A673 (cell line): ENCODE results near the gene MGAT4A. TPM values are rescaled to one million over a fixed set of nuclear protein-coding genes. Genes with fewer than 3 reads are reported as not detected.

Experiments used
- BruUV-seq: library from RNA; stranded (reverse); fragments of 400-500 nt; replicated peaks from 2 replicates; lab custom pipeline; 2021; lab: Mats Ljungman, UMichigan
- CTCF ChIA-PET: fragments of 300-600 bp; sonication (Branson Sonifier 250); formaldehyde crosslinking; loops from one replicate; lab custom pipeline; 2022; ENCODE audit warnings: antibody characterized with exemption; lab: Charles Lee
- POLR2A ChIA-PET: fragments of 300-600 bp; sonication (Branson Sonifier 250); formaldehyde crosslinking; loops from one replicate; lab custom pipeline; 2022; ENCODE audit warnings: antibody characterized with exemption; ENCODE audit not compliant: low non-redundant PET; lab: Charles Lee
- DNase-seq: peaks from one replicate; pipeline ENCODE4 v3.0.0-alpha.2; 2015; ENCODE audit warnings: low spot score
- H3K27ac ChIP-seq: fragments of 200-600 bp; sonication (generic); 2 replicates; pipeline ENCODE4 v1.5.1; 2016; ENCODE audit warnings: mixed run types, low read depth, mild to moderate bottlenecking, mixed read lengths, antibody characterized with exemption, low read length; ENCODE audit not compliant: poor library complexity, severe bottlenecking
- H3K27me3 ChIP-seq: fragments of 200-600 bp; sonication (generic); replicated peaks from 2 replicates; pipeline ENCODE4 v1.6.1; 2017; ENCODE audit warnings: mixed run types, low read depth, mild to moderate bottlenecking, mixed read lengths, antibody characterized with exemption, low read length; ENCODE audit not compliant: insufficient read depth, poor library complexity
- H3K36me3 ChIP-seq: fragments of 200-600 bp; sonication (generic); 2 replicates; pipeline ENCODE4 v1.6.1; 2016; ENCODE audit warnings: mixed run types, mild to moderate bottlenecking, mixed read lengths, antibody characterized with exemption, low read length; ENCODE audit not compliant: insufficient read depth, poor library complexity, severe bottlenecking
- H3K4me1 ChIP-seq: fragments of 200-600 bp; sonication (generic); 2 replicates; pipeline ENCODE4 v1.6.1; 2017; ENCODE audit warnings: mixed run types, mild to moderate bottlenecking, mixed read lengths, antibody characterized with exemption, low read length; ENCODE audit not compliant: insufficient read depth, poor library complexity, severe bottlenecking
- H3K4me3 ChIP-seq: fragments of 200-600 bp; sonication (generic); 2 replicates; pipeline ENCODE4 v1.5.1; 2016; ENCODE audit warnings: low read depth, mixed run types, mild to moderate bottlenecking, mixed read lengths, low read length; ENCODE audit not compliant: poor library complexity, severe bottlenecking
- H3K9me3 ChIP-seq: fragments of 200-600 bp; sonication (generic); 2 replicates; pipeline ENCODE4 v1.6.1; 2016; ENCODE audit warnings: mixed run types, low read depth, mild to moderate bottlenecking, mixed read lengths, antibody characterized with exemption, low read length; ENCODE audit not compliant: poor library complexity, severe bottlenecking
- EZH2 ChIP-seq: fragments of 200-600 bp; sonication (generic); IDR thresholded peaks from 2 replicates; pipeline ENCODE4 v1.6.1; 2017; ENCODE audit warnings: borderline replicate concordance, low read depth, mild to moderate bottlenecking, mixed read lengths, antibody characterized with exemption, low read length; ENCODE audit not compliant: poor library complexity, severe bottlenecking
- intact Hi-C: fragments of 100-400 bp; cut with micrococcal nuclease; formaldehyde crosslinking; loops from one replicate; pipeline ENCODE4 v1.10.0; 2022; ENCODE audit not compliant: unreplicated experiment
- total RNA-seq: library from RNA; stranded (reverse); gene quantifications from 2 replicates; pipeline ENCODE4 v1.2.3, GENCODE V29; 2021
- TF ChIP-seq, protein P1 (sequence below): fragments of 300-800, 200-600 bp; sonication (generic); conservative IDR thresholded peaks from 2 replicates; pipeline ENCODE4 v1.5.1; 2017; ENCODE audit warnings: low read depth, mild to moderate bottlenecking, antibody characterized with exemption, low read length, moderate library complexity, mixed read lengths

MGAT4A gene
- total RNA-seq, 1 experiment from 2014 or later, result 0.09 TPM

DNA sequence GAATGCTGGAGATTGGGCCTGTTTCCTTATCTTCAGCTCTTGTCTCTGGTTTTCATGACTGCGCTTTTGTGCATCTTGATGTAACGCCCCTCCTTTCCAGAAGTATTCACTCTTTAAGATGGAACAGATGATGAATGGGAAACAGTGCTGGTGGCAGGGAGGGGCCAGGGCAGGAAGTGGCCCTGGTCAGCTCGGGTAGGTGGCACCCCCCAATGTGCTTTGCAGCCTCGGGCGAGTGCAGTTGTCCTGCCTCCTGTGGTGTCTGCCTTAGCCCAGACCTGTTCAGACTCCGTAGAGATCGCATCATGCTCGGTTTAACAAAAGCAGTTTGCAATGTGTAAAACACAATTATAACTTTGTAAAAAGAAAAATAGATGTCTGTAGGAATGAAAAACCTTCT is 17.0 kb upstream of the MGAT4A start:
- DNase-seq, result no peak
- H3K27me3 ChIP-seq, result no peaks in the 10 kb centered on the region
- intact Hi-C loops, result no loop called here
- no peaks in the 10 kb centered on the region for H3K9me3 ChIP-seq
- no peak overlapping the region for H3K27ac ChIP-seq
- H3K4me3 ChIP-seq, result no peak overlapping the region
- no peaks in the 10 kb centered on the region for H3K4me1 ChIP-seq
- BruUV-seq, result no TSS peak
- CTCF ChIA-PET, result no interaction called here
- TF ChIP-seq, protein P1, sequence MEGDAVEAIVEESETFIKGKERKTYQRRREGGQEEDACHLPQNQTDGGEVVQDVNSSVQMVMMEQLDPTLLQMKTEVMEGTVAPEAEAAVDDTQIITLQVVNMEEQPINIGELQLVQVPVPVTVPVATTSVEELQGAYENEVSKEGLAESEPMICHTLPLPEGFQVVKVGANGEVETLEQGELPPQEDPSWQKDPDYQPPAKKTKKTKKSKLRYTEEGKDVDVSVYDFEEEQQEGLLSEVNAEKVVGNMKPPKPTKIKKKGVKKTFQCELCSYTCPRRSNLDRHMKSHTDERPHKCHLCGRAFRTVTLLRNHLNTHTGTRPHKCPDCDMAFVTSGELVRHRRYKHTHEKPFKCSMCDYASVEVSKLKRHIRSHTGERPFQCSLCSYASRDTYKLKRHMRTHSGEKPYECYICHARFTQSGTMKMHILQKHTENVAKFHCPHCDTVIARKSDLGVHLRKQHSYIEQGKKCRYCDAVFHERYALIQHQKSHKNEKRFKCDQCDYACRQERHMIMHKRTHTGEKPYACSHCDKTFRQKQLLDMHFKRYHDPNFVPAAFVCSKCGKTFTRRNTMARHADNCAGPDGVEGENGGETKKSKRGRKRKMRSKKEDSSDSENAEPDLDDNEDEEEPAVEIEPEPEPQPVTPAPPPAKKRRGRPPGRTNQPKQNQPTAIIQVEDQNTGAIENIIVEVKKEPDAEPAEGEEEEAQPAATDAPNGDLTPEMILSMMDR, result no peak
- TF ChIP-seq EZH2, result no peak
- H3K36me3 ChIP-seq, result no peaks in the 10 kb centered on the region
- POLR2A ChIA-PET, result no interaction called here

DNA sequence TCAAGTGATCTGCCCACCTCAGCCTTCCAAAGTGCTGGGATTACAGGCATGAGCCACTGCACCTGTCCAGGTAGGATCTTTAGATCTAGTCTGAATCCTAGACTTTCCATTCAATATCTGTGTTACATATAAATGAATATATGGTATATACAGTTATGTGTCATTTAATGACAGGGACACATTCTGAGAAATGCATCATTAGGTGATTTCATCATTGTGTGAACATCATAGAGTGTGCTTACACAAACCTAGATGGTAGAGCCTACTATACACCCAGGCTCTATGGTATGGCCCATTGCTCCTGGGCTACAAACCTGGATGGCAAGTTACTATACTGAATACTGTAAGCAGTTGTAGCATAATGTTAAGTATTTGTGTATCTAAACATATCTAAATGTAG is 15.5 kb upstream of the MGAT4A start:
- H3K4me3 ChIP-seq, result no peak overlapping the region
- TF ChIP-seq EZH2, result no peak
- TF ChIP-seq, protein P1, result no peak
- BruUV-seq, result no TSS peak
- H3K36me3 ChIP-seq, result no peaks in the 10 kb centered on the region
- peaks cover 2% of the 10 kb centered on the region for H3K27me3 ChIP-seq
- no peak for DNase-seq
- ChIA-PET POLR2A (no interaction called here), CTCF (no interaction called here)
- H3K9me3 ChIP-seq, result no peaks in the 10 kb centered on the region
- no peaks in the 10 kb centered on the region for H3K4me1 ChIP-seq
- no peak overlapping the region for H3K27ac ChIP-seq
- intact Hi-C loops, result no loop called here

DNA sequence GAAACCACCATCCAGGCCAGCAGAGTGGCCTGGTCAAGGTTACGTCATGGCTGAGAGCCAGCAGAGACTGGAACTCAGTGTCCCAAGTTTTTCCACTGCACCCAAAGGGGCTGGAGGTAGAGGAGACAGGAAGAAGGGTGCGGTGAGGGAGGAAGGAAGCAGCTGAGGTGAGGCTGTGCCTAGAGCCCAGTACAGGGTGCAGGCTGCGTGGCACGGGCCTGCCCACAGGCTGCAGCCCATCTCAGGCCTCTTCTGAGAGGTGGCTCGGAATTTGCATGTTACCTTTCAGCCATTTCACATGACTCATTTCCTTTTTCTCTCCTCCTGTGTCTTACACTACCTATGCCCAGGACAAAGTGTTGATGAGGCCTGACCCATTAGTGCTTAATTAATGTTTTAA is 13.7 kb upstream of the MGAT4A start:
- TF ChIP-seq, protein P1, result no peak
- TF ChIP-seq EZH2, result no peak
- ChIA-PET POLR2A (no interaction called here), CTCF (no interaction called here)
- H3K4me3 ChIP-seq, result no peak overlapping the region
- H3K4me1 ChIP-seq, result no peaks in the 10 kb centered on the region
- no peaks in the 10 kb centered on the region for H3K36me3 ChIP-seq
- peaks cover 5% of the 10 kb centered on the region for H3K27me3 ChIP-seq
- no TSS peak for BruUV-seq
- intact Hi-C loops, result no loop called here
- no peak overlapping the region for H3K27ac ChIP-seq
- no peaks in the 10 kb centered on the region for H3K9me3 ChIP-seq
- DNase-seq, result no peak
